Measurements from ENCODE around the gene SCNN1A.

Gene SCNN1A

GRCh38 chr12:6330999-6331714 is 44.2 kb downstream of the SCNN1A start:
- no peak for DNase-seq

DNA sequence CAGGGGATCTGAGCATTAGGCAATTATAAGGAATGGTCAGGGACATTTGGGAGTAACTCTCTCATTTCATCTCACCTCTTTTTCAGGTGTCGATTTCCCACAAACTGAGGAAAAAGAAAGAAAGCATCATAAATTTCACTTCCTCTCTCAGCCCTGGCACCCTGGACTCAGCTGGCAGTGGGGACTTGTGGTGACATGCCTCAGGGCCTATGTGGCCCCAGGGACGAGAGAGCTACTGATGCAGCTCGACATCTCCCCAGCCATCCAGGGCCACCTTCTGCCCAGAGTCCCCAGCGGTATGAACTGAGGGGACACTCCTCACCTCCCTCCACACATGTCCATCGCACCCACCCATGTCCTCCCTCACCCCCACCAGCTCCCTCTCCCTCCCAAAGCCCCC is 45.2 kb downstream of the SCNN1A start:
- DNase-seq: no peak

DNA sequence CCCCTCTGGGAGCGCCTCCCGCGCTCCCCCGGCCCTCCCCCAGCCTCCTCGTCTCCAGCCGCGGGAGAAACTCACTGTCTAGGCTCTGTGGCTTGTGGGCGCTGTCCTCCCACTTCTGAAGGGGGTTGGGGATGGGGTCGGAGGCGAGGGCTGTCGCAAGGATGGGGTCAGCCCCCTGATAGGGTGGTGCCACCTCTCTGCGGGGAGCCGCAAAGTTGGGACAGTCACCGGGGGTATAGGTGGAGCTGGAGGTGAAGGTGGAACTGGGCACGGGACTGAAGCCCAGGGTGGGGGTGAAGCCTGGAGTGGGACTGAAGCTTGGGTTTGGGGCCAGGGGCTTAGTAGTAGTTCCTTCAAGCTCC is 45.7 kb downstream of the SCNN1A start:
- no peak for DNase-seq

DNA sequence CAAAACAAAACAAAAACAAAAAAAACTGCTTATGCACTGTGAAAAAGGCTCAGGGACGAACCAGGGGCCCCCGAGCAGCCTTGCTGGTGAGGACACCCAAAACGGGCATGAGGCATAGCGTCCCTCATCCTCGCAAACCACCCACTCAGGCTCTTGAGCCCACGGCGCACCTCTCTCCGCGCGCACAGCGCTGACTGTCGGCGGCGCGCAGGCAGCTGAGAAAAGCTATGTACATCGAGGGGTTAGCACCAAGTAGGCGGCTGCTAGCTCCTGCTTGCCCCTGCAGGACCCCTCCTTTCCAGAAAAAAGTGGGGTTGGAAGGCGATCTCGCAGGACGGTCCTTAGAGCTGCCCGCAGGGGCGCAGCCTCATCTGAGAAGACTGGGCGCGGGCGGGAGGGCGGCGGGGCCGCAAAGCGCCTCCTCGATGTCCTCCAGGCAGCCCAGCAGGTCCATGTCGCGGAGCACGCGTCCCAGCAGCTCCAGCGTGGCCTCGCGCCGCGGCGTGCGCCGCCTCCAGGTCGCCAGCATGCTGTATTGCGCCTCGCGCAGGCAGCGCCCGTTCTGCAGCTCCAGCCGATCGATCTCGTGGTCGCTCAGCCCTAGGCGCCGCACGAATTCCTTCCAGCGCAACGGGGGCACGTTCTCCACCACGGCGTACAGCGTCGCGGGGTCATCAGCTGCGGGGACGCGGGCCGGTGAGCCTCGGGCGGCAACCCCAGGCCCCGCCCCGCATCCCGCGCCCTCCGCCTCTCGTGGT is 46.2 kb downstream of the SCNN1A start:
- DNase-seq: no peak

GRCh38 chr12:6328045-6328779 is 47.2 kb downstream of the SCNN1A start:
- no peak for DNase-seq

DNA sequence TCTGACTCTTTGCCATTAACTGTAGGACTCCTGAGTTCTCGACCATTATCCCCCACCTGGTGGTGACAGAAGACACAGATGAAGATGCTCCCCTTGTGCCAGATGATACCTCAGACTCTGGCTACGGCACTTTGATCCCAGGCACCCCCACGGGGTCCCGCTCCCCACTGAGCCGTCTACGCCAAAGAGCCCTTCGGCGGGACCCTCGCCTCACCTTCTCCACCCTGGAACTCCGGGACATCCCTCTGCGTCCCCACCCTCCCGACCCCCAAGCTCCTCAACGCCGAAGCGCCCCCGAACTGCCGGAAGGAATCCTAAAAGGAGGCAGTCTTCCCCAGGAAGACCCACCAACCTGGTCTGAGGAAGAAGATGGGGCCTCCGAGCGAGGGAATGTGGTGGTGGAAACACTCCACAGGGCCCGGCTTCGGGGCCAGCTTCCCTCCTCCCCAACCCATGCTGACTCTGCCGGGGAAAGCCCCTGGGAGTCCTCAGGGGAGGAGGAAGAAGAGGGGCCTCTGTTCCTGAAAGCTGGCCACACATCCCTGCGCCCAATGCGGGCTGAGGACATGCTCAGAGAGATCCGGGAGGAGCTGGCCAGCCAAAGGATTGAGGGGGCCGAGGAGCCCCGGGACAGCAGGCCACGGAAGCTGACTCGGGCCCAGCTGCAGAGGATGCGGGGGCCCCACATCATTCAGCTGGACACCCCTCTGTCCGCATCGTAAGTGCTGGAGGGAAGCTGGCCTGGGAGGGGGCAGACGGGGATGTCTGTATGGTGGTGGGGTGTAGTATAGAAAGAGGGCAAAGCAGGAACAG is 47.9 kb downstream of the SCNN1A start:
- DNase-seq: no peak

- DNase-seq: no peak
Observed at GRCh38 chr12:6326316-6327228, 48.8 kb downstream of the SCNN1A start.

DNA sequence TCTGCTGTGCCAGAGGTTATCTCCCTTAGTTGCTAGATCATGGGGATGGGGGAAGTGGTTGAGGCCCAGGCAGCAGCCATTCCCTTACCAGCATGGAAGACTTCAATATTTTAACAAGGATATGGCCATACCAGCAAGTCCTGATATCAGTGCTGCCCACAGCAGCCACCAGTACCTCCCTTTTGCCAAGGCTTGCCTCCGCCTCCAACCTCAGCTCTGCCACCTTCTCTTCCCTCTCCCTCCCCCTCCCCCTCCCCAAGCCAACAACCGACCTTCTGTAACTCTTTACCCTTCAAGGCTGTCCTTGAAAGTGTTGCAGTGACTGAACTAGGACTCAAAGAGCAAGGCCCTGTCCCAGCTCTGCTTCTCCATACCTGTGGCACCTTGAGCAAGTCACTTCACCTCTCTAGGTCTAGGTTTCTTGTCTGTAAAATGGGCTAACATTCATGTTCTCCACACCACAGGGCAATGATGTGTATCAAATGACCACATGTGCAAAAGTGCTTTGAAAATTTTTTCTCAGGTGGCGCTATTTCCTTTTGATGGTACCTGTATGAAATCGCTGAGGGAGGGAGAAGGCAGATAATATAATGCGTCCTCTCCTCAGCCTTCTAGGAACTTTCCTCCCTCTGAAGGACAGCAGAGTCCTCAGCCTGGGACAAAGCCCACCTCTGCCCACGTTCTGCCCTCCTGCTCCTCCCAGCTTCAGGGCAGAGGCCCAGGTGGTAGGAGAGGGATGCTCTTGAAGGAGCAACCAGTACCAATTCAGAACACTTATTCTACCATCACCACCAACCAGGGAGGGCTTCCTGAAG is 50.2 kb downstream of the SCNN1A start:
- no peak for DNase-seq

- no peak for DNase-seq
Observed at GRCh38 chr12:6323995-6324711, 51.2 kb downstream of the SCNN1A start.

DNA sequence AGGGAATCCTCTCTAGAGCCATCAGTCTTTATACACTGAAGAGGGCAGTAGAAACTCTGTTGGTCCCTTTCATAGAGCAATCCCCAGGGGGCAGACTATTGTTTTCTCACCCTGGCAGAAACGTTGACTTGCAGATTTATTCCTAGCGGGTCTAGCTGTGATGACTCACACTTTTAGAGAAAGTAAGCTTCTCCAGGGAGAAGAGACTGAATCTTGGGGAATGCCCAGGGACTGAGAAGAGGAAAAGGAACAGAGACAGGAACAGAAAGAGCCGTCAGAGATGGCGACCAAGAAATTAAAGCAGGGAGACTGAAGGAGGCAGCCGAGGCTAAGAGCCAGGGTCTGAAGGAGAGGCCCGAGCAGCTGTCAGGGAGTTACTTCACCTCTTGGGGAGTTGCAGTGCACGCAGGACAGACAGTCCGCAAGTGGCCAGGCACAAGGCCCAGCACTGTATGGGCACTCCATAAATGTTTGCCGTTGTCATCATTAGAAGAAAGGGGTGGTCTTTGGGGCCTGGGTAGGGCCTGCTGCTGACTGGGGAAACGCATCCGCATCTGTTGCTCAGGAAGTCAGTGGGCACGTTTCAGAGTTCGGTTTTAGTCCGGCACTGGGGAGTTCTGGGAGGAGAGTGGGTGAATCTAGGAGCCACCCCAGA is 51.9 kb downstream of the SCNN1A start:
- no peak for DNase-seq

DNA sequence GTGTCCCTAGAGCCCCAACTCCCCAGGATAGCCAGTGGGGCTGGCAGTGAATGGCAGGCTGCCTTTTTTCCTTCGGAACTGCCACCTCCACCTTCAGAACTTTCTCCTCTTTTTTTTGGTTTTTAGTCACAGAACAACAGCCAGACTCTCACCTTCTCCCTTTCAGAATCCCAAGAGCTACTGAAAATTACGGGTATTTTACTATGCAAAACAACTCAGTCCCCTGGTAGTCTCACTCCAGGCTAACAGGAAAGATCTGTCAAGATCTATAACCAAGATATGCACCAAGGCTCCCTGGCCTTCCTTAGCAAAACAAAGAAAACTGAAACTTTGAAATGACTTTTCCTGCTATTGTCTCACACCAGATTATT is 52.4 kb downstream of the SCNN1A start:
- no peak for DNase-seq

DNA sequence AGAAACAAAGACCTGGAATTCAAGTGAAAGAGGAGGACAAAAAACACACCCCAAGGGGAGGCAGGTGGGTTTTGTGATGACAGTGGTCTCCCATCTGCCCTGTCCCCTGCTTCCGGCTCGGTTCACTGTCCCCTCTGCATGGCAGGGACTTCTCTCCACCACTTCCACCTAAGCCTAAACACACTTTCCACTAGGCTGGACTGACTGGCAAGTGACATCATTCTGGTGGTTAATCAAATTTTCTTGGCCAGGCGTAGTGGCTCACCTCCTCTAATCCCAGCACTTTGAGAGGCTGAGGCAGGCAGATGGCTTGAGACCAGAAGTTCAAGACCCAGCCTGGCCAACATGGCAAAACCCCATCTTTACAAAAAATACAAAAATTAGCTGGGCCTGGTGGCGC is 53.0 kb downstream of the SCNN1A start:
- no peak for DNase-seq

DNA sequence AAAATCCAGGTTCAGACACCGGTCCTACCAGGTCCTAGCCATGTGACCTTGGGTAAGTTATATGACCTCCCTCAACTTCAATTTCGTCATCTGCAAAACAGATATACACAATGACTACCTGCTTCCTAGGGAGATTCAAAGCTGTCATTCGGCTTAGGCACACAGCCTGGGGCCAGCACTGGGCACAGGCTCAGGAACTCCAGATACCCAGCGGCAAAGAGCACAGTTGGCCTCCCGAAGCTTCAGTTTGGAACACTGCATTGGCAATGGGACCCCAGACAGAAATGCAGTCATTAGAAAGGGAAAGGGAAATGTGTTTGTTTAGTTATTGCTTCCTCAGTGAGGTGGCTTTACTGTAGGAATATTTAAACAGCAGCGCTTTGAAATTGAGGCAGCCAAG is 53.5 kb downstream of the SCNN1A start:
- DNase-seq: no peak

- no peak for DNase-seq
Observed at GRCh38 chr12:6319446-6319845, 55.9 kb downstream of the SCNN1A start.

DNA sequence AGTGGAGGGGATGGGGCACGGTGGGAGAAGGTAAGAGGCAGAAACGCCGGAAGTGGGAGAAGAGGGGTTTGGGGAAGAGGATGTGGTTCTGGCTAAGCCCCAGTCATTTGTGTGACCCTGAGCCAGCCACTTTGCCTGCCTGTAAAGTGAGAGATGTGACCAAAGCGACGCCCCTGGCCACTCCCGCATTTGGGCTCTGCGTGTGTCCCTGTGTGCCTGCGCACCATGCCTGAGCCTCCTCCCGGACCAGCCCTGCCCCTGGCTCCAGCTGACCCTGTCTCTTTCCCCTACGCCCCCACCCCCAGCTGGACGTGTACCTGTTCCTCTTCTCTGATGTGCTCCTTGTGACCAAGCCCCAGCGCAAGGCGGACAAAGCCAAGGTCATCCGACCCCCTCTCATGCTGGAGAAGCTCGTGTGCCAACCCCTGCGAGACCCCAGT is 56.9 kb downstream of the SCNN1A start:
- DNase-seq: no peak

GRCh38 chr12:6317693-6318439 is 57.5 kb downstream of the SCNN1A start:
- DNase-seq: no peak

DNA sequence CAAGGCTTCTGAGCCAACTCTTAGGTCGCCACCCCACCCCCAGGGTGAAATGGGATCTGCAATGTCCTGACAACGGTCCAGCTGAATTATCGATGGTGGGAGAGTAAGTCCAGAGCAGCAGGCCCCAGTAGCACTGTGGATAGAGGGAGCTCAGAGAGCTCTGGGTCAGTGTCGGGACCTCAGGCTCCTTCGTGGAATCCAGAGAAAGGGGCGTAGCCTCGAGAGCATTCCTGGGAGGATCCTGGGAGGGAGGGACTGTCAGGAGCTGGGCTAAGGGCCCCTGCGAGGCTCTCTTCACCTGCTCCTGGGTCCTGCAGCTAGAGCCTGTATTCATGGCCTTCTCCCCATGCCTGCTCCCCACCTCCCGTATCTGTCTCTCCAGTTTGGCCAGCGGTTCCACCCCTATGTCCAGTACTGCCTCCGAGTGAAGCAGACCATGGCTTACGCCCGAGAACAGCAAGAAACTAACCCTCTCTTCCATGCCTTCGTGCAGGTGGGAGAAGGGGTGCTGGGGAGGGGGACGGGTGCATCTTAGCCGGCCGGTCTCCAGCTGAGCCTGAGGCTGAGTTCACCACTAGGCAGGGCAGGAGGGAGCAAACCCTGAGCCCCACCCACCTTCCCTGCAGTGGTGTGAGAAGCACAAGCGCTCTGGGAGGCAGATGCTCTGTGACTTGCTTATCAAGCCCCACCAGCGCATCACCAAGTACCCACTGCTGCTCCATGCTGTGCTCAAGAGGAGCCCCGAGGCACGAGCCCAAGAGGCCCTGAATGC is 58.3 kb downstream of the SCNN1A start:
- no peak for DNase-seq
